ENCODE measurements around the gene KRTAP10-9.
"Not testable (repeated sequence)": the region's sequence is repeated elsewhere in the genome, so short reads cannot be mapped to it uniquely, and the experiment has no call there.

Gene KRTAP10-9

DNA sequence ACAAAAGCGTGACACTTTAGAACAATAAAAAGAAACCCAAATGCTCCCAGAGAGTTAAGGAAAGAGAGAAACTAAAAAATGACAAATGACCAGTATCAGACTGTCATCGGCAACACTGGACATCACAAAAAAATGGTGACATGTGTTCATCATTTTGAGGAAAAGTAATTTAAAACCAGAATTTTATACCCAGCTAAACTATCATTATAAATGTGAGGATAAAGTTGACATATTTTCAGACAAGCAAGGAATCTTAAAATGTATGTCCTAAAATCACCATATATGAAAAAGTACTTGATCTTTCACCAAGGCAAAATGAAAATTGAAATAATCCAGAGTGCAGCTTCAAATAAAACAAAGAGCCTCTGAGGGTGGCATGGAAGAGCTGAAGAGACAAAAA, 18.0 kb downstream of the KRTAP10-9 start:
- no peak for DNase-seq

DNA sequence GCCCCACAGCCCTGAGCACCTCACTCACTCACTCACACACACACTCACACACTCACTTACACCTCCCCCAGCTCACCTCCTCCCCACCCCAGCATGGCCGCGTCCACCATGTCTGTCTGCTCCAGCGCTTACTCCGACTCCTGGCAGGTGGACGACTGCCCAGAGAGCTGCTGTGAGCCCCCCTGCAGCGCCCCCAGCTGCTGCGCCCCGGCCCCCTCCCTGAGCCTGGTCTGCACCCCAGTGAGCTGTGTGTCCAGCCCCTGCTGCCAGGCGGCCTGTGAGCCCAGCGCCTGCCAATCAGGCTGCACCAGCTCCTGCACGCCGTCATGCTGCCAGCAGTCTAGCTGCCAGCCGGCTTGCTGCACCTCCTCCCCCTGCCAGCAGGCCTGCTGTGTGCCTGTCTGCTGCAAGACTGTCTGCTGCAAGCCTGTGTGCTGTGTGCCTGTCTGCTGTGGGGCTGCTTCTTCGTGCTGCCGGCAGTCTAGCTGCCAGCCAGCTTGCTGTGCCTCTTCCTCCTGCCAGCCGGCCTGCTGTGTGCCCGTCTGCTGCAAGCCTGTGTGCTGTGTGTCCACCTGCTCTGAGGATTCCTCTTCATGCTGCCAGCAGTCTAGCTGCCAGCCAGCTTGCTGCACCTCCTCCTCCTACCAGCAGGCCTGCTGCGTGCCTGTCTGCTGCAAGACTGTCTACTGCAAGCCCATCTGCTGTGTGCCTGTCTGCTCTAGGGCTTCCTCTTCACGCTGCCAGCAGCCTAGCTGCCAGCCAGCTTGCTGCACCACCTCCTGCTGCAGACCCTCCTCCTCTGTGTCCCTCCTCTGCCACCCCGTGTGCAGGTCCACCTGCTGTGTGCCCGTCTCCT, 19.7 kb downstream of the KRTAP10-9 start, which contains the start of gene KRTAP10-11:
Gene KRTAP10-11, plus strand, starts transcription at position 49 of the 856 bp plus-strand sequence. Its CDS starts 45 bp downstream, at position 94.
- not testable (repeated sequence) for DNase-seq

DNA sequence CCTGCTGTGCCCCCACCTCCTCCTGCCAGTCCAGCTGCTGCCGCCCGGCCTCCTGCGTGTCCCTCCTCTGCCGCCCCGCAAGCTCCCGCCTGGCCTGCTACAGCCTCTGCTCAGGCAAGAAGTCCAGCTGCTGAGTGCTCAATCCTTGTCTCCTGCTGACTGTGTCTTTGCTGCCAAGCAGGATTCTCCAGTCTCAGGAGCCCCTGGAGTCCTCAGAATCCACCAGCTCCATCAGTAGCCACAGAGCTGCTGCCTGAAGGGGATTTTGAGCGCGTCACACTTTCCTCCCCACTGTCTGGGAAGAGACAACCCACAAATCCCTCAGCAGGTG, 20.3 kb downstream of the KRTAP10-9 start:
- DNase-seq, result no peak

DNA sequence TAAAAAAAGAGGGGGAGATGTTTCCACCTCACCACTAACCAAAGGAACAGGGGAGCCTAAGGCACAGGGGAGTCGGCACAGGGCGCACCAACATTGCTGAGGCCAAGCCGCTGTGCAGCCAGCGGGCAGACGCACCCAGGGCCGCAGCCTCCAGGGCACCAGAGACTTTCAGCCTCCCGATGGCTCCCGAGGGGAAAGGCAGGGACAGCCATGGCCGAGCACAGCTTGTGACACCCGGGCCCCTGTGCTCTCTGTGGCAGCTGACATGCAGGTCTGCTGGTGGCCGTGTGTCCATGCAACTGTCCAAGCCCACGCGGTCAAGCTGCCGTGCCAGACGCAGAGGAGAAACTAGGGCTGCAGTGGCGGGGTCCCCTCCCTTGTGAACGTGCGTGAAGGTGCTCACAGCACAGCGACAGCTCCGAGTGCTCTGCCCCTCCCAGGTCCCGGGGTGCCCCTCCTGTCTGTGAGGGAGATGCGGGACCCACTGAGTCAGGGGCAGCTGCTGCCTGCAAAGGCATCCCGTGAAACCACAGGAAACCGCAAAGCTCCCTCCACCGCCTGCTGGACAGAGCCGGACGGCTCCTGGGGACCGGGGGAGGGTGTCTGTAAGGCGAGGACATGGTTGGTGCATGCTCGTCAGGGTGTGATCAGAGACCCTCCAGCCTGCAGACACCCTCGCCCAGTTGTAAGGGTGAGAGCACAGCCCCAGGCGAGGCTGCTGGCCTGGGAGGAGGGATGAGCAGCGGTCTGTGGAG, 21.8 kb downstream of the KRTAP10-9 start:
- no peak for DNase-seq

DNA sequence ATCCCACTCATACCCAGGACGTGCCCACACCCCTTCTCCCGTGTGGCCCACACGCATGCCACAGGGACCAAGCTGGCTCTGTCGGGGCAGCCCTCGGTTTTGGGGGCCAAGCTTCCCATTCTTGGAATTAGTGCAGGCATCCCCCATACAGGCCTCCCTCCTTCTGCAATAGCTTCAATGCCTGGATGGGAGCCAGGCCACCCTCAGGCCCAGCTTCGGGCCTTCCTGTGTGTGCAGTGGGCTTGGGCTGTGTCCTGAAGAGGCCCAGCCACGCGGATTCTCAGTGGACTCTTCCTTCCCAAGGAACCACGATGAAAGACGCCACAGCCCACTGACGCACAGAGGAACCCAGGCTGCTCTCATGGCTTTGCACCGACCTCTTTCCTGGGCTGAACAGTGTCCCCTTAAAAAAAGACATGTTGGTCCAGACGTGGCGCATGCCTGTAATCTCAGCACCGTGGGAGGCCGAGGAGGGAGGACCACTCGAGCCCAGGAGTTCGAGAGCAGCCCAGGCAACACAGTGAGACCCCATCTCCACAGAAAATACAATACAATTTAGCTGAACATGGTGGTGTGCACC, 22.7 kb downstream of the KRTAP10-9 start:
- DNase-seq, result no peak

DNA sequence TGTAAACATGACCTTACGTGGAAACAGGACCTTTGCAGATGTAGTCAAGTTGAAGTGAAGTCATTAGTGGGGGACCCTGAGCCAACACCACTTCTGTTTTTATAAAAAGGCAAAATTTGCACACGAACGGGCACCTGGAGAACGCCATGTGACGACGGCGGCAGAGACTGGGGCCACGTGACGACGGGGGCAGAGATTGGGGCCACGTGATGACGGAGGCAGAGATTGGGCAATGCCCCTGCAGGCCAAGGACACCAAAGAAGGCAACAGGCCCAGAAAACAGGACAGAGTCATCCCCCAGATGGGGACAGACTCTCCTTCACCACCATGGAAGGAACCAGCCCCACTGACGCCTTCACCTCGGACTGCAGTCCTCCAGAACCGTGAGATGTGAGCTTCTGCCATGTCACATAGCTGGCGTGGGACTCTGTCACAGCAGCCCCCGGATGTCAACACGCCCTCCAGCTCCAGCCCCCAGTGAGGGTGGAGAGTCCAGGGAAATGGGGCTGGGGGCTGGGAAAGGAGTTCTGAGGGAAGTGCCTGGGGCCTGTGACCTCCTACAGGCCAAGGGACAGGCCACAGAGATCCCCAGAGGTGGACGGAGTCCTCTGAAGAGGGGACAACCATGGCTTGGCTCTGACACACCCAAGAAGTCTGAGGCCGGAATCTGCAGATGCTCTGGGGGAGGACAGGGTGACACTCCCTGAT, 23.5 kb downstream of the KRTAP10-9 start:
- no peak for DNase-seq

DNA sequence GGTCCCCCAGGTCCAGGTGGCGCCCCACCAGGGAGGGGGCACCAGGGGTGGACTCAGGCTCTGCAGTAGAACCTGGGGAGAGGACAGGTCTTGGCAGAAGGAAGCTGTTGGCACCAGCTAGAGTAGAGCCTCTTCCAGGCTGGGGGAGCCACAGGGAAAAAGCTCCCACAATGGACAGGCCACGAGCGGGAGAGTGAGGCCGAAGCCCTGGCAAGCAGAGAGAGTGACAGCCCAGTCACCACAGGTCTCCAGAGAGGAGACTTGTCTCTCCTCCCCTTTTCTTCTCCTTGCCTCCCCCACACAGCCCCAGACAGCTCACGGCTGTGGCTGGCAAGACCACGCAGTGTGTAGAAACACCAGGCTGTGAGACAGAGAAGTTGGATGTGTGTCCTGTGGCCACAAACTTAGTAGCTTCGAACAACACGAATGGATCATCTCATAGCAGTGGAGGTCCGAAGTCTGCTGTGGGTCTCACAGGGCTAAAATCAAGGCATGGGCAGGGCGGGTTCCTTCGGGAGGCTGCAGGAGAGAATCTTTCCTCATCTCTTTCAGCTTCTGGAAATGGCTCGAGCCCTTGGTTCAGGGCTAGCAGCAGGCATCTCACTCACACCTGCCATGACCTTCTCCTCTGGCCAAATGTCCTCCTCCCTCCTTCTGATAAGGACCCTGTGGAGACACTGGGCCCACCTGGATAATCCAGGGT, 24.2 kb downstream of the KRTAP10-9 start:
- no peak for DNase-seq

DNA sequence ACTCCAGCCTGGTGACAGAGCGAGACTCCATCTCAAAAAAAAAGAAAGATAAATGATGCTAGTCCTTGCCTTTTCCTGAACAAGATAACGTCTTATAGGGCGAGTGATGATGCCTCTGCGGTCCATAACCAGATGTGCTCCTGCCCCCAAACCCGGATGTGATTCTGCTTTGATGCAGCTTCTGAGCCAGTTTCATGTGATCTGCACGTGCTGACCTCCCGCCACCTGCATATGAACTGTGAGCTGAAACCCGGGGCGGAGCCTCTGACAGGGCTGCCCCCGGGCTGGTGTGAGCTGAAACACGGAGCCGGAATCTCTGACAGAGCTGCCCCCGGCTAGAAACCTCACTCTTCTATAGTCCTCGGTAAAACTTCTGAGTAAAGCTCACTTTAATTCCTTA, 26.2 kb downstream of the KRTAP10-9 start:
- DNase-seq, result no peak

DNA sequence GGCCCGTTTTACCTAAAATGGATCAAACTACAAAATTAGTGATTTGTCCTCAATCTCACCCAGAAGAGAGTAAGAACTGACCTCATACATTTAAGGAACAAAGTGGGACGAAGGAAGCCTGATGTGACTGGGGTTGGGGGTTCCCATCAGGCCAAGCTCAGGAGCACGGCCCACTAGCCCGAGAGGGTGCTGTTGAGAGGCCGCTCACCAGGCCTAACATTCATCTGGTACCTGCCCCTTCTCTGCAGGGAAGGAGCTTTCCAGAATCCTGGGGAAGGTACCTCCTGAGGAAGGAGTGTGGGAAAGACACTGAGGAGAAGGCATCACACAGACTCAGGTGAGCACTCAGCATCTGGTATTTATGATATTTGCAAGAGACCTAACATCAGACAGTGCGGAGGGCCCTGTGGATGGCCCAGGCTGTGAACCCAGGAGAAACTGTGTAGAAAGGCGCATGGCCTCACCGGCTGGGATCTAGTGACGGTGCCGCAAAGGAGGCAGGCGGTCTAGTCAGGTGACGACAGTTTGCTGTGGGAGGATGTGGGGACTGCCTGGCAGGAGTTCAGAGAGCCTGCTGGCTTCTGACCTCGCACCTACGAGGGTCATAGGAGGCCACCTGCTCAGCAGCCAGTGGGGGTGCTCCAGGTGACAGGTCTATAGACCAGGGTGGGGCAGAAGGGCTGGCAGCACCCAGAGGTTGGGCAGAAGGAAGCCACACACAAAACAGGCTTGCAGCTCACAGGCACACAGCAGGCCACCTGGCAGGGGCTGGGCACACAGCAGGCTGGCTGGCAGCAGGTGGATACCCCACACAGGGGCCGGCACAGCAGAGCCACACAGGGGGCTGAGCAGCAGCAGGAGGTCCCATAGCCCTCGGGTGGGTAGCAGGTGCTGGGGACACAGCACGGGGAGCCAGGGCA, 27.0 kb downstream of the KRTAP10-9 start:
- no peak for DNase-seq

DNA sequence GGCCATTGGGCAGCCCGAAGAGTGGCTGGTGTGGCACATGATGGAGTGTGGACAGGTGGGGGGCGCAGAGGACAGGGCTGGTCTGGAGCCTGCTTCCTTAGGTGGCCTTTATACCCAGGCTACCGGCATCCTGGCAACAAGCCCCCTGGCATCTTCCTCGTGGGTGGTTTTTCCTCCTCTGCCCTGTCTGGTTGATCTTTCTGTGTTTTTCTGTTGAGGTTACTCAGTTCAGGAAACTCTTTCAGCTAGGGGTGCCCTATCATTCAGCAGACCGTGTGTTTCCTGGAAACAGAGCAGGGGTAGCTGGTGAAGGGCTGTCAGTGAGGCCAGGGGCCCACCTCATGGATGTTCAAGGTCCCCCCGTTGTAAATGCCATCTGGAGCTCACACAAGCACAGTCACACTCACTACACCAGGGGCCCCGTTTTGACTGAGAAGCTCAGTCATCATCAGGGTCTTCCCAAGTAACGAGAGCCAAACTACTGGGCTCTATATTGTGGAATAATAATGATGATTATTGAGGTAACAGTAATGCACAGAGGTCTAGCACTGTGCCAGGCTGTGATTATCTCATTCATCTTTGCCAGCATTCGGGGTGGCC, 27.8 kb downstream of the KRTAP10-9 start, which contains the start of gene KRTAP12-4:
Gene KRTAP12-4, minus strand, starts transcription at position 84 of the 600 bp plus-strand sequence. Its CDS starts 45 bp downstream, at position 39.
- no peak for DNase-seq

DNA sequence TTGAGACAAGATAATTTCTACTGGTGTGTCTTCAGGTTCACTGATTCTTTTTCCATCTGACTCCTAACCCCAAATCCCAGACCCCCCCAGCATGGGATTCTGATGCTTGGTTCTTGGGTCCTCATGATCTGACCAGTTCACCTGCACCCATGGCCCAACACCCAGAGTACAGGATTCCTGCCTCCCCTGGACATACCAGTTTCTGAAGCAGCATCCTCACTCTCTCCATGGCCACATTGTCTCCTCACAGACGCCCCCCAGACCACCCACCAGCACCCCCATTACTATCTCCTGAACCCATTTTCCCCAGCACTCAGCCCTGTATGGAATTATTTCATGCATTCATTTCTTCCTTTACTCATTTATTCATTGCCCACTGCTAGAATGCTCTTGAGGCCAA, 30.0 kb downstream of the KRTAP10-9 start:
- DNase-seq, result no peak

DNA sequence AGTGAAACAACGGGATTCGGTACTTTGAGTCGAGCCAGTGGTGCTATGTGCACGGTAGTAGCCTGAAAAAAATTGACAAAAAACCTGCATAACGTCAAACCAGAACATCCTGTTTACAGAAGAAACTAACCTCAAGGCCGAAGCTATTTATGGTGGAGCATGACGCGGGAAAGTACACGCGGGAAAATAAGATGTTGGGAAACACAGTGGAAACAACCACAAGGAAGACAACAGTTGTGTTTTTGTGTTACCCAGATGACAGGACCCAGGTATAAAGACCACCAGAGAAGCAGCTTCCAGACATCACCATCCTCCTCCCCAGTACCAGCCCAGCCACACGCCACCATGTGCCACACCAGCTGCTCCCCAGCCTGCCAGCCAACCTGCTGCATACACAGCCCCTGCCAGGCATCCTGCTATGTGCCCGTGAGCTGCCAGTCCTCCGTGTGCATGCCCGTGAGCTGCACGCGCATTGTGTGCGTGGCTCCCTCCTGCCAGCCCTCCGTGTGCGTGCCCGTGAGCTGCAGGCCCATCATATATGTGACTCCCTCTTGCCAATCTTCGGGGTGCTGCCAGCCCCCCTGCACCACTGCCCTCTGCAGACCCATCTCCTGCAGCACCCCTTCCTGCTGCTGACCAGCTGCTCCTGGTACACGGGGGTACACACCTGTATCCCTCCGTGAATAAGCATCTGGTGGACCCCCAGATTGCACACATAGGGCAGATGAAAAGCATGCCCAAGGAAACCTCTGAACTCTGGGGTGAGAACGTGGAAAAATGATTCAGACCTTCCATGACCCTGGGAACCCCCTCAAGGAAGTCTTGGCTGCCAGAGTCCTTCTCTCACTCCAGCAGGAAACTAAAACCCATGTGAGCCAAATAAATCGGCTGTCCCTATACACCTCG, 31.0 kb downstream of the KRTAP10-9 start, which contains the start of gene KRTAP12-3:
Gene KRTAP12-3, plus strand, starts transcription at position 298 of the 906 bp plus-strand sequence. Its CDS starts 48 bp downstream, at position 346.
- DNase-seq, result no peak

DNA sequence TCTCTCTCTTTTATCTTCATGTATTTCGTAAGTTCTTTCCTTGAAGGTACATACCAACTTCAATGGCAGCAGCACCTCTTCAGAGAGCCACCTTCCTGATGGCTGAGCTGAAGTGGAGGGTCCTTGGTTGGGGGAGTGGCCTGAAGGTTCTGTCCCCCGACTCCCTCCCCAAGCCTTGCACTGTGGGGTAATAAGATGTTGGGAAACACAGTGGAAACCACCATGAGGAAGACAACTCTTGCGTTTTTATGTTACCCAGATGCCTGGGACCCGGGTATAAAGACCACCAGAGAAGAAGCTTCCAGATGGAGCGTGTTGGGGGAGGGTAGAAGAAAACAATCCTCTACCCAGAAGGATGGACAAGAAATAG, 31.6 kb downstream of the KRTAP10-9 start:
- no peak for DNase-seq

DNA sequence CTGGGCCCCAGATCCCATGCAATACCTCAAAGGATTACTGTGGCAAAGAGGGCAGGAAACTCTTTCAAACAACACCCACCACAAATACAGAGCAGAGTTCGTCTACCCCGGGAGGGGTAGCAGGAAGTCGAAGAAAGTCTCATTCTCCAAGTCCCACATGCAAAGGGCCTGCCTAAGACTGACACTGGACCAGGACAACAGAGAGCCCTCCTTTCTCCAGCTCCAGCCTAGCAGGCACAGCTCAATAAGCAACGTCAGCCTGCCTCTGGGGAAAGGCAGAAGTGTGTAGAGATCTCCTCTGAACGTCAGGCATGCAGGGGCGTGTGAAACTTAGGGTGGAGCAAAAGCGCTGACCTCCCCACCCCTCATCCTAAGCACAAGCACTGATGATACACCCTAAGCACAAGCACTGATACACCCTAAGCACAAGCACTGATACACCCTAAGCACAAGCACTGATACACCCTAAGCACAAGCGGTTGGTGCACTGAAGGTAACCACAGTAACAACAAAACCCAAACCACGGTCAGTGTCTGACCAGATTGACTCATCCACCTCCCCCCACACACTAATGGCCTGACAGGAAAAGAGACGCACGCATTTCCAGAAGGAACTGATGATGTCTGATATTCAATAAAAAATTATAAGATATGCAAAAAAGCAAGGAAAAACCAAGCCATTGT, 32.2 kb downstream of the KRTAP10-9 start:
- no peak for DNase-seq

DNA sequence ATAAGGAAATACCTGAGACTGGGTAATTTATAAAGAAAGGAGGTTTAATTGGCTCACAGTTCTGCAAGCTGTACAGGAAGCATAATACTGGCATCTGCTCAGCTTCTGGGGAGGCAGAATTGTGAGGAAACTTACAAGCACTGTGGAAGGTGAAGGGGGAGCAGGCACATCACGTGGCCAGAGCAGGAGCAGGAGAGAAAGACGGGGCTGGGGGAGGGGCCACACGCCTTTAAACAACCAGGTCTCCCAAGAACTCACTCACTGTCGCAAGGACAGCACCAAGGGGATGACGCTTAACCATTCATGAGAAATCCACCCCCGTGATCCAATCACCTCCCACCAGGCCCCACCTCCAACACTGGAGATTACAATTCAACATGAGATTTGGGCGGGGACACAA, 34.7 kb downstream of the KRTAP10-9 start:
- DNase-seq, result not testable (repeated sequence)

DNA sequence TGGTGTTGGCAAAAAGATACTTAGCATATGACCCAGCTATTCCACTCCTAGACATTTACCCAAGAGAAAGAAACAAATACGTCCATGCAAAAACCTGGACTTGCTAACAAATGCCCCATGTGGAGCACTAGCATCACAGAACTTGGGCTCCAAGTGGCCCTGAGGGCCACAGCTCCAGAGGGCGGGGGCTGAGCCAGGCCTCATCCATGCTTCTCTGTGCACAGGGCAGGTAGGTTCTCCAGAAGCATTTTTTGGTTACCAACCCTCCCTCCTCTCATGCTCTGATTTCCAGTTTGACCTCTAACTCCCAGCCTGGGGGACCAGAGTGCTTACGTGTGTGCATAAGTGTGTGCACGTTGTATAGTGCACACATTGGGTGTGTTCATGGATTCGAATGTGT, 37.8 kb downstream of the KRTAP10-9 start:
- DNase-seq, result no peak

DNA sequence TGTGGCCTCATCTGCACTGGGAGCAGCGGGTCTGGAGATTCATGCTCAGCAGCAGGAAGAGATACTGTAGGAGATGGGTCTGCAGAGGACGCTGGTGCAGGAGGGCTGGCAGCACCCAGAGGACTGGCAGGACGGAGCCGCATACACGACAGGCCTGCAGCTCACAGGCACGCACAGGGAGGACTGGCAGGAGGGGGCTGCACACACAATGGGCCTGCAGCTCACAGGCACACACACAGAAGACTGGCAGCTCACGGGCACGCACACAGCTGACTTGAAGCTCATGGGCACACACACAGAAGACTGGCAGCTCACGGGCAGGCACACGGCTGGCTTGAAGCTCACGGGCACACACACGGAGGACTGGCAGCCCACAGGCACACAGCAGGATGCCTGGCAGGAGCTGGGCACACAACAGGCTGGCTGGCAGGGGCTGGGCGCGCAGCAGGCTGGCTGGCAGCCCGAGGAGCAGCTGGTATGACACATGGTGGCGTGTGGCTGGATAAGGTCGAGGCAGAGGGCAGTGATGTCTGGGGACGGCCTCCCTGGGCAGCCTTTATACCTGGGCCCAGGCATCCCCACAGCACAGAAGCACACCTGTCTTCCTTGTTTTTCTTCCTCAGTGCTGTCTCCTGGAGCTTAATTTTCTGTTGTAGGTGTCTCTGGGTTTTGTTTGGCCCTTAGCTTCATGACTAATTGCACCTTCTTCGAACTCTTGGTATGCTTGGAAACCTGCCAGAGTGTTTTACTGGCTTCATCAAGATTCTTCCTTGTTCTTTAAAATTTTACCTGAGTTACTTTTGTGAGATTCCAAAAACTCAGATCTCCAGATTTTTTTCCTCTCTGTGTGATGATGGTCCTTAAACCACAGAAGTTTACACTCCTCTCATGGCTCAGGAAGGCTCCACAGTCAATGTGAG, 39.8 kb downstream of the KRTAP10-9 start, which contains the start of gene KRTAP12-2:
Gene KRTAP12-2, minus strand, starts transcription at position 527 of the 920 bp plus-strand sequence. Its CDS starts 41 bp downstream, at position 486.
- DNase-seq, result no peak

DNA sequence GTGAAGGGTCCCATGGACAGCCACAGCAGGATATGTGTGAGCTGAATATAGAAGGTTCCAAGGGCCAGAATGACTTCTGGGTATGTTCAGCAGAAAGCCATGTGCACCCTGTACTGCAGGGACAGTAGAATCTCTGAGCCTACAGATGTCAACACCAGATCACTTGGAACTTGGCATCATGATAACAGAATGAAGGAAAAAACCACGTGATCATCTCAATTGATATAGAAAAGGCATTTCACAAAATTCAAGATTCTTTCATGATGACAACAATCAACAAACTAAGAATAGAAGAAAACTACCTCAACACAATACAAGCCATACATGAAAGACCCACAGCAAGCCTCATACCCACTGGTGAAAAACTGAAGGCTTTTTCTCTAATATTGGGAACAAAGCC, 40.7 kb downstream of the KRTAP10-9 start:
- no peak for DNase-seq

Measured in stimulated activated CD4-positive, alpha-beta T cell treated with anti-CD3 and anti-CD28 coated beads, Interleukin-2, amount 100 ng/mL, for 48 hours (primary cell).